ENCODE measurements around the gene POP7. TPM values are rescaled to one million over a fixed set of nuclear protein-coding genes. Genes with fewer than 3 reads are reported as not detected.

POP7 gene
- total RNA-seq, 1 experiment from 2014 or later, result 96.9 TPM

DNA sequence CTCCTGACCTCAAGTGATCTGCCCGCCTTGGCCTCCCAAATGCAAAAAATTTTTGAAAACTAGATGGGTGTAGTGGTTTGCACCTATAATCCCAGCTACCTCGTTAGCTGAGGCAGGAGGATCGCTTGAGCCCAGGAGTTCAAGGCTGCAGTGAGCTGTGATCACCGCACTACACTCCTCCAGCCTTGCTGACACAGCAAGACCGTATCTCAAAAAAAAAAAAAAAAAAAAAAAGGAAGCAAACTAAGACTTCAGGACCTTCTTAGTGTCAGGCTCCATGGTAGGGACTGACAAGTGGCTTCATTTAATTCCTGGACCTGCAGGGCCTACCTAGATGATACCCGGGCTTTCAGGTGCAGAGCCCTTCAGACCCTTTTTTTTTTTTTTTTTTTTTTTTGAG lies 2.5 kb downstream of the POP7 start:
- no peak overlapping the region for H3K23ac ChIP-seq (ENCODE audit: insufficient read length, low read depth, low read length)
- no peak for TF ChIP-seq CTCF (conservative IDR thresholded peaks at IDR 0.05)
- H3K14ac ChIP-seq (ENCODE audit: insufficient read depth, low read length), result no peak overlapping the region
- no peaks in the 10 kb centered on the region for H3K9me3 ChIP-seq (ENCODE audit: control insufficient read depth, low read depth, low read length)
- H3K9ac ChIP-seq (ENCODE audit: extremely low read depth, insufficient read length, low read length), result no peak overlapping the region
- H3K23me2 ChIP-seq (ENCODE audit: insufficient read length, low read depth, low read length, poor library complexity, severe bottlenecking), result peaks cover 15% of the 10 kb centered on the region
- H2AFZ ChIP-seq (ENCODE audit: low read length), result no peak overlapping the region
- no peaks in the 10 kb centered on the region for H4K20me1 ChIP-seq (ENCODE audit: control insufficient read depth, insufficient read depth, insufficient read length)
- no peak overlapping the region for H2BK15ac ChIP-seq (ENCODE audit: low read depth, low read length)
- Mint-ChIP-seq H3K4me3 (peak overlapping the region in 1 of 2 experiments; percentile 38; a peak in 1 of 5 replicates), H3K27ac (no peak overlapping the region), H3K27me3 (ENCODE audit: low read depth) (no peaks in the 10 kb centered on the region), H3K4me1 (peaks cover 6 to 10% of the 10 kb centered on the region in 2 experiments), H3K36me3 (ENCODE audit: insufficient read depth in 1 of 3, low read depth in 3 of 3) (peaks cover 4 to 20% (median 17%) of the 10 kb centered on the region in 3 experiments; a peak in 6 of 7 replicates), H3K9me3 (peaks cover 0 to 2% of the 10 kb centered on the region in 2 experiments; a peak in 1 of 5 replicates)
- no peak overlapping the region for H3T11ph ChIP-seq (ENCODE audit: low read length)
- H2BK20ac ChIP-seq (ENCODE audit: low read depth, low read length, poor library complexity, severe bottlenecking), result no peak overlapping the region
- H3K79me2 ChIP-seq (ENCODE audit: insufficient read depth, low read length), result peaks cover 10% of the 10 kb centered on the region; the same call in 1 of the 2 replicates
- WGBS (ENCODE audit: extremely low coverage, insufficient read length, low lambda C conversion rate), result no CpG with 5 or more reads among the region's 6 CpGs
- H2BK12ac ChIP-seq (ENCODE audit: insufficient read length, low read depth, low read length), result no peak overlapping the region
- H4K5ac ChIP-seq (ENCODE audit: insufficient read length, low read depth, low read length), result no peak overlapping the region
- no peaks in the 10 kb centered on the region; the same call in 1 of the 2 replicates for H3K4me1 ChIP-seq (ENCODE audit: insufficient read depth, low read length)
- peaks cover 5% of the 10 kb centered on the region for H3K79me1 ChIP-seq (ENCODE audit: insufficient read depth, low read depth, low read length, poor library complexity, severe bottlenecking)
- H2AK5ac ChIP-seq (ENCODE audit: insufficient read length, low read length), result no peak overlapping the region
- H3K27me3 ChIP-seq (ENCODE audit: insufficient read depth, low read length), result no peaks in the 10 kb centered on the region
- DNase-seq, result no peak
- H2BK5ac ChIP-seq (ENCODE audit: insufficient read length, low read length), result no peak overlapping the region
- H3K56ac ChIP-seq (ENCODE audit: insufficient read length, low read depth, low read length), result no peak overlapping the region
- no peak overlapping the region for H4K91ac ChIP-seq (ENCODE audit: insufficient read length, low read depth, low read length)
- no peak overlapping the region for H3K27ac ChIP-seq (ENCODE audit: insufficient read length, low read depth, low read length)
- H4K8ac ChIP-seq (replicated peaks; ENCODE audit: insufficient read length, low read depth, low read length), result no peak overlapping the region
- no peak overlapping the region for H2BK120ac ChIP-seq (ENCODE audit: low read depth, low read length, poor library complexity, severe bottlenecking)
- H3K4me2 ChIP-seq (ENCODE audit: insufficient read depth, insufficient read length, low read length), result no peak overlapping the region
- no peak overlapping the region for H3K18ac ChIP-seq (ENCODE audit: insufficient read length, low read depth, low read length)
- H3K4ac ChIP-seq (ENCODE audit: low read depth, low read length), result no peak overlapping the region
